GM18907 (cell line): Measurements from ENCODE around the gene GLIS2.
"Not testable (repeated sequence)": the region's sequence is repeated elsewhere in the genome, so short reads cannot be mapped to it uniquely, and the experiment has no call there.

Source experiments
- ATAC-seq: cut with Tn5 transposase; IDR thresholded peaks from one replicate; pipeline ENCODE4 v1.9.1; 2021; ENCODE audit warnings: mild to moderate bottlenecking, moderate library complexity; ENCODE audit not compliant: unreplicated experiment

GLIS2 gene

GRCh38 chr16:4333714-4334113 lies 17.8 kb downstream of the GLIS2 start:
- ATAC-seq: not testable (repeated sequence)

GRCh38 chr16:4334724-4335495 lies 19.0 kb downstream of the GLIS2 start:
- no peak for ATAC-seq

GRCh38 chr16:4336701-4337539 lies 21.1 kb downstream of the GLIS2 start:
- ATAC-seq: no peak

- no peak for ATAC-seq
These were observed 21.7 kb downstream of the GLIS2 start for GRCh38 chr16:4337540-4338088.

- ATAC-seq: no peak
These were observed 22.3 kb downstream of the GLIS2 start for GRCh38 chr16:4338125-4338582.

GRCh38 chr16:4338712-4339299 lies 22.9 kb downstream of the GLIS2 start:
- no peak for ATAC-seq

- ATAC-seq: no peak
These were observed 23.6 kb downstream of the GLIS2 start for GRCh38 chr16:4339455-4339854.

- no peak for ATAC-seq
These were observed 24.0 kb downstream of the GLIS2 start for GRCh38 chr16:4339909-4340308.

GRCh38 chr16:4340443-4340842 lies 24.6 kb downstream of the GLIS2 start:
- no peak for ATAC-seq

GRCh38 chr16:4341250-4341649 lies 25.4 kb downstream of the GLIS2 start:
- ATAC-seq: no peak

GRCh38 chr16:4342866-4343744 lies 27.2 kb downstream of the GLIS2 start:
- ATAC-seq: no peak

GRCh38 chr16:4344300-4344982 lies 28.6 kb downstream of the GLIS2 start:
- not testable (repeated sequence) for ATAC-seq

GRCh38 chr16:4344983-4345835 lies 29.3 kb downstream of the GLIS2 start:
- no peak for ATAC-seq

GRCh38 chr16:4345836-4346781 lies 30.2 kb downstream of the GLIS2 start:
- no peak for ATAC-seq

- ATAC-seq: no peak
These were observed 31.1 kb downstream of the GLIS2 start for GRCh38 chr16:4347010-4347409.

GRCh38 chr16:4347765-4348509 lies 32.1 kb downstream of the GLIS2 start:
- no peak for ATAC-seq

- ATAC-seq: no peak
These were observed 33.5 kb downstream of the GLIS2 start for GRCh38 chr16:4349332-4349731.
